ENCODE measurements around the gene INHBB.

Gene INHBB

DNA sequence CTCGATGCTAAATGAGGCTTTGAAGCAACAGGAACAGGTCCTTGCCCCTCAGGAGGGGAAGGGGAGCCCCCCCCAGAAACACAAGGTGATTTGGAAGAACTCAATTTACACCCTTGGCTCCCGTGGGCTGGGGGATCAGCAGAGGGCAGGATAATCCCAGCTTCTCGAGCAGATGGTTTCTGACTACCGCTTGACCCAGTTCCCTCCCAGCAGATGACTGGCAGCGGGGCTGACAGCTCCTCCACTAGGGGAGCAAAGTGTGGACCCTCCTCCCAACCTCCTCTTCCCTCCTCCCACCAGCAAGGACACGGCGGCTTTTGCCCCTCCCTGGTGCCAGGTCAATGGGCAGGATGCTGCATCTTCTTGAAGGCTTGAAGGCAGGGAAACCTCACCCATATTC is 3.5 kb upstream of the INHBB start:
- TF ChIP-seq, protein P1, sequence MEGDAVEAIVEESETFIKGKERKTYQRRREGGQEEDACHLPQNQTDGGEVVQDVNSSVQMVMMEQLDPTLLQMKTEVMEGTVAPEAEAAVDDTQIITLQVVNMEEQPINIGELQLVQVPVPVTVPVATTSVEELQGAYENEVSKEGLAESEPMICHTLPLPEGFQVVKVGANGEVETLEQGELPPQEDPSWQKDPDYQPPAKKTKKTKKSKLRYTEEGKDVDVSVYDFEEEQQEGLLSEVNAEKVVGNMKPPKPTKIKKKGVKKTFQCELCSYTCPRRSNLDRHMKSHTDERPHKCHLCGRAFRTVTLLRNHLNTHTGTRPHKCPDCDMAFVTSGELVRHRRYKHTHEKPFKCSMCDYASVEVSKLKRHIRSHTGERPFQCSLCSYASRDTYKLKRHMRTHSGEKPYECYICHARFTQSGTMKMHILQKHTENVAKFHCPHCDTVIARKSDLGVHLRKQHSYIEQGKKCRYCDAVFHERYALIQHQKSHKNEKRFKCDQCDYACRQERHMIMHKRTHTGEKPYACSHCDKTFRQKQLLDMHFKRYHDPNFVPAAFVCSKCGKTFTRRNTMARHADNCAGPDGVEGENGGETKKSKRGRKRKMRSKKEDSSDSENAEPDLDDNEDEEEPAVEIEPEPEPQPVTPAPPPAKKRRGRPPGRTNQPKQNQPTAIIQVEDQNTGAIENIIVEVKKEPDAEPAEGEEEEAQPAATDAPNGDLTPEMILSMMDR (IDR thresholded peaks at IDR 0.05) = no peak
- Histone ChIP-seq H3K27ac (no peak overlapping the region), H3K4me3 (no peak overlapping the region)
- DNase-seq (ENCODE audit: low spot score) = no peak

DNA sequence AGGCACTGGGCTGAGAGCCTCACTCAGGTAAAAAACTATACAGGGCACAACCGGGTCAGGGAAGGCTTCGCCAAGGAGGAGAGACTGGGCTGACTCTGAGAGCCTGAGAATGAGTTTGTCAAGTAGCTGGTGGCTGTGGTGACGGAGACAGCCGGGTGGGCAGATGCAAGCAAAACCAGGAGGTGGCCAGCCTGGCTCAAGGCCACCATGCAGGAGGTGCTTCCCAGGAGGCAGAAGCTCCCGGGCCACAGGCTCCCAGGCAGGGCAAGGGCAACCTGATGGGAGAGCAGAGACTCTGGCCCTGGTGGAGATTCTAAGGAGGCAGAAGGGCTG is 2.9 kb upstream of the INHBB start:
- Histone ChIP-seq H3K4me3 (peak overlapping the region; percentile 84), H3K27ac (no peak overlapping the region)
- DNase-seq (ENCODE audit: low spot score) = no peak
- TF ChIP-seq, protein P1 (IDR thresholded peaks at IDR 0.05) = no peak

DNA sequence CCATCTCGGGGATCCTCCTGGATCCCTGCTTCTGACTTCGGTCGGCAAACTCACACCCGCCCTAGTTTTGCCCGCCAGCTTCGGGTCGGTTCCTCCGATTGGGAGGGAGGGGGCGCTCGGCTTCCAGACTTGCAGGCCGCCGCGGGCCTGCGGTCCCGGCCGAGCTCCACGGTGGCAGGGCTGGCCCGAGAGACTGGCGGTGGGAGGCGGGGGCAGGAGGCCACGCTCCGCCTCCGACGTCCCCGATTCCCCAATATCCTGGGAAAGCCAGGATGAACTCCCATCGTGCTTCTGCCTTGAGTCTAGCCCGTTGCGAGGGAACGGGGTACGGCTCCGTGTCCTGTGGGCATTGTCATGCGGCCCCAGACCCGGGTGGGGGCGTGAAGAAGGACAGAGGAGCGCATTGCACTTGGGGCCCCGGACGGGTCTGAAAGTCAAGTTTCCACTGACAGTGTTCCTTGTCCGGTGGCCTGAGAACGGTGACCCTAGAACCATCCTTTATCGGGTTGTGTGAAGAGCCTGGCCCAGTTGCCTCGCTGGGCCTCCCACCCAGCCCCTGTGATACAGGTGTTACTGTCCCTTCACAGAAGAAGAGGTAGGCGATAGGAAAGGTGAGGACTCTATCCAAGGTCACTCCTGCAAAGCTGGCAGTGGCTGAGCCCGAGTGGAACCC is 2.4 kb upstream of the INHBB start:
- TF ChIP-seq, protein P1 (IDR thresholded peaks at IDR 0.05) = peak; percentile 87
- peak; percentile 87 for DNase-seq (ENCODE audit: low spot score)
- peak overlapping the region; percentile 84 for H3K4me3 ChIP-seq
- peak overlapping the region in 1 of 2 donors; percentile 83 for H3K27ac ChIP-seq

DNA sequence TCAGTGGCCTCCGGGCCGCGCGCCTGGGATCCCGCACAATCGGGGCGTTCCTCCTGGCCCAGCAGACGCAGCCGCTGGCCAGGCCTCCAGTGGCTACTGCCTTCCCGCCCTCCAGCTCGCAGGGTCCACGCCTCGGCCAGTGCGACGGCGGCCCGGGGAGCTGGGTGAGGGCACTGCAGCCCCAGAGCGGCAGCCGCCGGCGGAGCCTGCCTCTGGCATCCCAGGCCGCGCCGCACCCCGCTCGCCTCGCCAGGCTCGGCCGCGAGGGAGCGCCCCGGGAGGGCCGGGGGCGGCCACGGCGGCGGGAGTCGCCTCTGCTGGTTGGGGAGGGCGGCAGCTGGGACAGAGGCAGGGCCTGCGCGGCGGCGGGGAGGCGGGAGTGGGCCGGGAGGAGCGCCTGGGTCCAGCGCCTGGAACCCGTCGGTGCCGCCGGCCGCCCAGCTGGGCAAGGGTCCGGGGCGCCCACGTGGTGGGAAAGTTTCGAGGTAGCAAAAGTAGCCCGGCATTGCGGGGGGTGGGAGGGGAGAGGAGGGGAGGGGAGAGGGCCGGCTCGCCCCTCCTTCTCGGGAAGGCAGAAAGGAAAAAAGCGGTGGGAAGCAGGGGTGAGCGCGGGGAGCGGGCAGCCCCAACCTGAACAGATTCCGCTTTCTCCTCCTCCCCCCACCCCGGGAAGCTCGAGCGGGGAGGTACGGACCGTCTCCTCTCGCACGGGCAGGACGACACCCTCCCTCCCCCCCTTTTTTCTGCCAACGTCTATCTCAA is 1.5 kb upstream of the INHBB start:
- peak overlapping the region in 1 of 2 donors; percentile 83 for H3K27ac ChIP-seq
- TF ChIP-seq, protein P1 (IDR thresholded peaks at IDR 0.05) = no peak
- peak overlapping the region; percentile 84 for H3K4me3 ChIP-seq
- DNase-seq (ENCODE audit: low spot score) = no peak

DNA sequence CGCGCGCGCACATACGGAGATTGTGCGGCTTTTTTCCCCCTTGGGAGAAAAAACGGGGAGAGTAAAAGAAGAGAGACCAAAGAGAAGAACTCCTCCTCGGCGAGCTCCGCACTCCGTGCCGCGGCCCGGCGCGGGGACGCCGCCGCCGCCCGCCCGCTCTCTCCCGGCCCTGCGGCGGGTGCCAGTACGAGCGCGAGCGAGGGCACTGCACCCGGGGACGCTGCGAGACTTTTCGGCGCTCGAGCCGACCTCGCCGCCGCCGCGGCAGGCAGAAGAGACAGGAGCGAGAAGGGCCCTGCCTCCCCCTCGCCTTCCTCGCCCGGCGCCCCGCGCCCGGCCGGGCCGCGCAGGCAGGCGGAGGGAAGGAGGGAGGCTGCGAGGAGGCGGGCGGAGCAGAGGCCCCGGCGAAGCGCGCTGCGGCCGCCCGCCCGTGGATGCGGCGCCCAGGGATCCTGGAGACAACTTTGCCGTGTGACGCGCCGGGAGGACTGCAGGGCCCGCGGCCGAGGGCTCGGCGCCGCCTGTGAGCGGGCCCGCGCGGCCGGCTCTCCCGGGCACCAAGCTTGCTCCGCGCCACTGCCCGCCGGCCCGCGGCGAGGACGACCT is 857 bp upstream of the INHBB start:
- Histone ChIP-seq H3K4me3 (peak overlapping the region; percentile 84), H3K27ac (peak overlapping the region; percentile 28 to 83)
- TF ChIP-seq, protein P1 (IDR thresholded peaks at IDR 0.05) = no peak
- DNase-seq (ENCODE audit: low spot score) = no peak

DNA sequence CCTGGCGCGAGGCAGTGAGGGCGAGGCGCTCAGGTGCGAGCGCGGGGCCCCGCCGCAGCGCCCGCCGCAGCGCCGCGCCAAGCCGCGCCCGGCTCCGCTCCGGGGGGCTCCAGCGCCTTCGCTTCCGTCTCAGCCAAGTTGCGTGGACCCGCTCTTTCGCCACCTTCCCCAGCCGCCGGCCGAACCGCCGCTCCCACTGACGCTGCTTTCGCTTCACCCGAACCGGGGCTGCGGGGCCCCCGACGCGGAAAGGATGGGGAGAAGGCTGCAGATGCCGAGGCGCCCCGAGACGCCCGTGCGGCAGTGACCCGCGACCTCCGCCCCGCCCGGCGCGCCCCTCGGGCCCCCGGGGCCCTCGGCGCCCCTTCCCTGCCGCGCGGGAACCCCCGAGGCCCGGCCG is 328 bp upstream of the INHBB start:
- TF ChIP-seq, protein P1 (IDR thresholded peaks at IDR 0.05) = no peak
- DNase-seq (ENCODE audit: low spot score) = no peak
- Histone ChIP-seq H3K4me3 (peak overlapping the region; percentile 84), H3K27ac (peak overlapping the region in 1 of 2 donors; percentile 83)

Data from coronary artery (tissue), 2 donors.